ENCODE results near the gene ST6GAL1.

DNA sequence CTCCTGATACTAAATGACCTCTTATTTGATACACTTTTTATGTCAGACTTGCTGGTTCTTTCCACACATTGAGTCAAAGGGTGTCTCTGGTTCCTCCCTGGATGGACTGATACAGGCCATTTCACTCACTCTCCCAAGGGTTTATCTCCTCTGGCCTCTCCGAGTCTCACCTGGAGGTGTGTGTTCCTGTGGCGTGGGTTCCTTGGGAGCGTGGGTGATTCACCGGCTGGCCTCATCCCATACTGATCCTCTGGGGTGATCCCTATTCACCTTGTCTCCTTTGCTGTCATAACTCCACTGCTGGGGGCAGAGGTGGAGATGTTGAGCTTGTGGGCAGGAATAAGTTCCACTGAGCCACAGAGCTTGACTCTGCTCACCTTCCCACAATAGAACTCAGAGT lies 61.1 kb downstream of the ST6GAL1 start:
- no peak for TF ChIP-seq GATA3 (IDR thresholded peaks at IDR 0.05; ENCODE audit: low read depth, low read length)
- no peak for TF ChIP-seq GATA2 (IDR thresholded peaks at IDR 0.05; ENCODE audit: low read depth, low read length)
